Fibroblast of the conjunctiva (primary cell): ENCODE results near the gene KIAA1328.
"Not testable (repeated sequence)": the region's sequence is repeated elsewhere in the genome, so short reads cannot be mapped to it uniquely, and the experiment has no call there.

Source experiments
- DNase-seq: peaks from one replicate; pipeline ENCODE4 v3.0.0-alpha.2; 2010; ENCODE audit warnings: low read depth

Gene KIAA1328

GRCh38 chr18:37156330-37156942, 327.5 kb downstream of the KIAA1328 start:
- DNase-seq = no peak

GRCh38 chr18:37160038-37160820, 331.3 kb downstream of the KIAA1328 start:
- no peak for DNase-seq

GRCh38 chr18:37161491-37161890, 332.6 kb downstream of the KIAA1328 start:
- DNase-seq = no peak

- DNase-seq = no peak
These were observed 333.6 kb downstream of the KIAA1328 start for GRCh38 chr18:37162551-37162950.

GRCh38 chr18:37163119-37163518, 334.2 kb downstream of the KIAA1328 start:
- no peak for DNase-seq

GRCh38 chr18:37166491-37166890, 337.6 kb downstream of the KIAA1328 start:
- DNase-seq = no peak

- DNase-seq = not testable (repeated sequence)
These were observed 338.0 kb downstream of the KIAA1328 start for GRCh38 chr18:37166966-37167365.

- no peak for DNase-seq
These were observed 342.1 kb downstream of the KIAA1328 start for GRCh38 chr18:37170984-37171383.

GRCh38 chr18:37173384-37173783, 344.5 kb downstream of the KIAA1328 start:
- no peak for DNase-seq

- no peak for DNase-seq
These were observed 347.0 kb downstream of the KIAA1328 start for GRCh38 chr18:37175727-37176620.

GRCh38 chr18:37176621-37176934, 347.7 kb downstream of the KIAA1328 start:
- no peak for DNase-seq

GRCh38 chr18:37179384-37179783, 350.5 kb downstream of the KIAA1328 start:
- DNase-seq = no peak

- no peak for DNase-seq
These were observed 351.2 kb downstream of the KIAA1328 start for GRCh38 chr18:37180086-37180485.

GRCh38 chr18:37182340-37183135, 353.6 kb downstream of the KIAA1328 start:
- no peak for DNase-seq

- DNase-seq = no peak
These were observed 355.4 kb downstream of the KIAA1328 start for GRCh38 chr18:37184209-37184868.

GRCh38 chr18:37188016-37188791, 359.3 kb downstream of the KIAA1328 start:
- DNase-seq = no peak

- DNase-seq = no peak
These were observed 370.8 kb downstream of the KIAA1328 start for GRCh38 chr18:37199741-37200140.

- no peak for DNase-seq
These were observed 378.4 kb downstream of the KIAA1328 start for GRCh38 chr18:37207343-37207742.

GRCh38 chr18:37210781-37211180, 381.9 kb downstream of the KIAA1328 start:
- no peak for DNase-seq

- no peak for DNase-seq
These were observed 389.2 kb downstream of the KIAA1328 start for GRCh38 chr18:37218022-37218590.
